ENCODE measurements around the gene ST7.

The ST7 gene

DNA sequence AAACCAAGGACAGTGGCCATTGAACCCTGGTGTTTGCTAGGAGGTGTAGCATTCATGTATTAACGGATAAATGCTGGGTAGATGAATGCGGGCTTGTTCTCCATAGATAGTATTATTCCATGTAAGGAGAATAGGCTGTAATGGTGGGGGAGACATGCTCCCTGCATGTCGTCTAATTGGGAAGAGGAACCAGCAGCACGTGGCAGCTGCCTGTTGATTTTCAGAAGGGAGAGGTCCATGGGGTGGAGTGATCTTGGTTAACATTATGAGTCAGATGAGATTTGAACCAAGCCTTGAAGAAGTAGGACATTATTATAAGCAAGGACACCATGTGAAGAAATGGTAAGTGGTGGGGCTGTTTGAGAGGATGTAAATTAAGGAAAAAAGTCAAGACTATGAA is 257.1 kb downstream of the ST7 start:
- no peaks in the 10 kb centered on the region for H3K9me3 ChIP-seq (ENCODE audit: insufficient read depth, low read depth, low read length)
- no peaks in the 10 kb centered on the region for H3K4me1 ChIP-seq (ENCODE audit: insufficient read depth, low read length, poor library complexity, severe bottlenecking)
- no peak overlapping the region for H3K4me2 ChIP-seq (ENCODE audit: low read depth, low read length, poor library complexity, severe bottlenecking)
- H2AFZ ChIP-seq (ENCODE audit: low read length) = no peak overlapping the region
- TF ChIP-seq EZH2phosphoT487 (IDR thresholded peaks at IDR 0.05; ENCODE audit: borderline replicate concordance) = no peak
- TF ChIP-seq, protein P1, sequence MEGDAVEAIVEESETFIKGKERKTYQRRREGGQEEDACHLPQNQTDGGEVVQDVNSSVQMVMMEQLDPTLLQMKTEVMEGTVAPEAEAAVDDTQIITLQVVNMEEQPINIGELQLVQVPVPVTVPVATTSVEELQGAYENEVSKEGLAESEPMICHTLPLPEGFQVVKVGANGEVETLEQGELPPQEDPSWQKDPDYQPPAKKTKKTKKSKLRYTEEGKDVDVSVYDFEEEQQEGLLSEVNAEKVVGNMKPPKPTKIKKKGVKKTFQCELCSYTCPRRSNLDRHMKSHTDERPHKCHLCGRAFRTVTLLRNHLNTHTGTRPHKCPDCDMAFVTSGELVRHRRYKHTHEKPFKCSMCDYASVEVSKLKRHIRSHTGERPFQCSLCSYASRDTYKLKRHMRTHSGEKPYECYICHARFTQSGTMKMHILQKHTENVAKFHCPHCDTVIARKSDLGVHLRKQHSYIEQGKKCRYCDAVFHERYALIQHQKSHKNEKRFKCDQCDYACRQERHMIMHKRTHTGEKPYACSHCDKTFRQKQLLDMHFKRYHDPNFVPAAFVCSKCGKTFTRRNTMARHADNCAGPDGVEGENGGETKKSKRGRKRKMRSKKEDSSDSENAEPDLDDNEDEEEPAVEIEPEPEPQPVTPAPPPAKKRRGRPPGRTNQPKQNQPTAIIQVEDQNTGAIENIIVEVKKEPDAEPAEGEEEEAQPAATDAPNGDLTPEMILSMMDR (conservative IDR thresholded peaks at IDR 0.05; ENCODE audit: low read length) = no peak
- H3K27me3 ChIP-seq (ENCODE audit: insufficient read depth, low read length, poor library complexity, severe bottlenecking) = no peaks in the 10 kb centered on the region
- H3K9me2 ChIP-seq (replicated peaks; ENCODE audit: low read depth, low read length) = no peaks in the 10 kb centered on the region
- no peaks in the 10 kb centered on the region for H3K36me3 ChIP-seq (ENCODE audit: insufficient read depth, low read length)
- H3K79me2 ChIP-seq (ENCODE audit: insufficient read depth, low read length) = no peaks in the 10 kb centered on the region
- no peak overlapping the region for H3K9ac ChIP-seq (ENCODE audit: low read depth, low read length, poor library complexity, severe bottlenecking)
- H4K20me1 ChIP-seq (ENCODE audit: insufficient read depth, low read length, poor library complexity, severe bottlenecking) = no peaks in the 10 kb centered on the region
- H3F3A ChIP-seq (ENCODE audit: low read depth) = no peaks in the 10 kb centered on the region
- no peak overlapping the region for H3K4me3 ChIP-seq (ENCODE audit: low read length, poor library complexity, severe bottlenecking)

DNA sequence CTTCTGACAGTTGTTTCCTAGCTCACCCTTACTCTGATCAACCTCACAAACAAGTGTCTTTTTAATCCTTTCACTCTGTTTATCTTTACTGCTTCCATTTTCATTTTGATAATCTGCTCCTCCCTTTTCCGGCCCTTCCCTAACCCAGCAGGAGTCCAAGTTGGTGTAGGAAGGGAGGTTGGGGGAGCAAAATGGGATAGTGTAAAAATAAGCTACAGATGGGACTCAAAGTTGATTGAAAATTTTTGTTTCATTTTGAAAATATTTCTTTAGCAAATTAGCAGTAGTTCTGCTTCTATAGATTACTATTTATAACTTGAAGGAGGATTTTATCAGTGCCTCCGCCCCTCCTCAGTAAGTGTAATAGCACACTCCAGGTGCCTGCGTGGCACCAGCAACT is 257.6 kb downstream of the ST7 start:
- no peaks in the 10 kb centered on the region for H3K9me2 ChIP-seq (replicated peaks; ENCODE audit: low read depth, low read length)
- H2AFZ ChIP-seq (ENCODE audit: low read length) = no peak overlapping the region
- no peak overlapping the region for H3K4me3 ChIP-seq (ENCODE audit: low read length, poor library complexity, severe bottlenecking)
- H4K20me1 ChIP-seq (ENCODE audit: insufficient read depth, low read length, poor library complexity, severe bottlenecking) = no peaks in the 10 kb centered on the region
- no peaks in the 10 kb centered on the region for H3F3A ChIP-seq (ENCODE audit: low read depth)
- H3K27me3 ChIP-seq (ENCODE audit: insufficient read depth, low read length, poor library complexity, severe bottlenecking) = no peaks in the 10 kb centered on the region
- TF ChIP-seq EZH2phosphoT487 (IDR thresholded peaks at IDR 0.05; ENCODE audit: borderline replicate concordance) = no peak
- TF ChIP-seq, protein P1 (conservative IDR thresholded peaks at IDR 0.05; ENCODE audit: low read length) = no peak
- no peaks in the 10 kb centered on the region for H3K9me3 ChIP-seq (ENCODE audit: insufficient read depth, low read depth, low read length)
- H3K36me3 ChIP-seq (ENCODE audit: insufficient read depth, low read length) = no peaks in the 10 kb centered on the region
- H3K79me2 ChIP-seq (ENCODE audit: insufficient read depth, low read length) = no peaks in the 10 kb centered on the region
- H3K4me2 ChIP-seq (ENCODE audit: low read depth, low read length, poor library complexity, severe bottlenecking) = no peak overlapping the region
- no peaks in the 10 kb centered on the region for H3K4me1 ChIP-seq (ENCODE audit: insufficient read depth, low read length, poor library complexity, severe bottlenecking)
- no peak overlapping the region for H3K9ac ChIP-seq (ENCODE audit: low read depth, low read length, poor library complexity, severe bottlenecking)

DNA sequence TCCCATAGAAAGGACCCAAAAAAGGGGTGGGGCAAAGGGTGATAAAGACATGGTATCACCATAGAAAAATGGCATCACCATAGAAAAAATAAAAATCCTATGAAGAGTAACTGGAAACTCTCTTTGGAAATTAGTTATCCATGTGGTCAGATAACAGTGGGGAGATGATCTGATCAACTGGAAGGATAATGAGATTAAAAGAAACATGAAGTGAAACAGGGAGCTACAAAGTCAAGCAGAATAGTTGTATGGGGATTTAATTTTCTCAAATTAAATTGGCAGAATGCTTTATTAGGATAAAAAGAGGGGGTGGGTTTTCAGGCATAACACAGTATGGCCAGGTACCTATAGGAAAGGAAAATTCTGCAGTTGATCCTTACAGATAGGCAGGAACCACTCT is 258.3 kb downstream of the ST7 start:
- Histone ChIP-seq H3K9me2 (replicated peaks; ENCODE audit: low read depth, low read length) (no peaks in the 10 kb centered on the region), H3K36me3 (ENCODE audit: insufficient read depth, low read length) (no peaks in the 10 kb centered on the region), H3K4me2 (ENCODE audit: low read depth, low read length, poor library complexity, severe bottlenecking) (no peak overlapping the region), H3K4me1 (ENCODE audit: insufficient read depth, low read length, poor library complexity, severe bottlenecking) (no peaks in the 10 kb centered on the region), H3F3A (ENCODE audit: low read depth) (no peaks in the 10 kb centered on the region), H3K27me3 (ENCODE audit: insufficient read depth, low read length, poor library complexity, severe bottlenecking) (no peaks in the 10 kb centered on the region), H2AFZ (ENCODE audit: low read length) (no peak overlapping the region), H3K79me2 (ENCODE audit: insufficient read depth, low read length) (no peaks in the 10 kb centered on the region), H3K4me3 (ENCODE audit: low read length, poor library complexity, severe bottlenecking) (no peak overlapping the region), H3K9ac (ENCODE audit: low read depth, low read length, poor library complexity, severe bottlenecking) (no peak overlapping the region), H3K9me3 (ENCODE audit: insufficient read depth, low read depth, low read length) (no peaks in the 10 kb centered on the region), H4K20me1 (ENCODE audit: insufficient read depth, low read length, poor library complexity, severe bottlenecking) (no peaks in the 10 kb centered on the region)
- TF ChIP-seq, protein P1 (conservative IDR thresholded peaks at IDR 0.05; ENCODE audit: low read length) = no peak
- no peak for TF ChIP-seq EZH2phosphoT487 (IDR thresholded peaks at IDR 0.05; ENCODE audit: borderline replicate concordance)
